K562 (cell line): ENCODE results near the gene PCSK7. TPM values are rescaled to one million over a fixed set of nuclear protein-coding genes. Genes with fewer than 3 reads are reported as not detected.
A peak's percentile ranks its signal among the peaks of the same experiment; 100 is the strongest.

Experiments used
- BMI1 ChIP-seq: fragments of 150-350 bp; IDR thresholded peaks from 2 replicates; pipeline ENCODE4 v1.6.1; 2014; ENCODE audit warnings: low read length
- BRF1 ChIP-seq: IDR thresholded peaks from 3 replicates; pipeline ENCODE4 v1.6.1; 2011; ENCODE audit warnings: borderline replicate concordance, mild to moderate bottlenecking; ENCODE audit not compliant: insufficient read length; ENCODE audit errors: extremely low read depth
- ELK3 ChIP-seq: fragments of 450-650 bp; formaldehyde crosslinking; IDR thresholded peaks from 2 replicates; pipeline ENCODE4 v1.4.0; 2020; ENCODE audit warnings: mild to moderate bottlenecking
- MYBL2 ChIP-seq, 2 experiments: fragments of 450-650 bp in 1 of 2; sonication (generic) in 1 of 2; formaldehyde crosslinking in 1 of 2; IDR thresholded peaks; 2 replicates each; pipeline versions ENCODE4 v1.6.1 to v1.8.1; 2017 to 2022; ENCODE audit warnings: borderline replicate concordance in 1 of 2, inconsistent platforms in 1 of 2, low read depth in 1 of 2, mild to moderate bottlenecking in 1 of 2, missing genetic modification reagents in 1 of 2, moderate library complexity in 1 of 2
- NR4A1 ChIP-seq, 2 experiments: fragments of 250-450 bp in 1 of 2; fragments of 450-650 bp in 1 of 2; sonication (Bioruptor Pico) in 1 of 2; IDR thresholded peaks; 2 replicates each; pipeline versions ENCODE4 v1.4.0 to v1.6.1; 2016 to 2020; ENCODE audit warnings: mild to moderate bottlenecking in 2 of 2, missing compliant biosample characterization in 1 of 2, missing genetic modification characterization in 1 of 2, moderate library complexity in 1 of 2
- POLR2B ChIP-seq: fragments of 450-650 bp; IDR thresholded peaks from 2 replicates; pipeline ENCODE4 v1.6.1; 2018; ENCODE audit warnings: low read depth; ENCODE audit not compliant: partially characterized antibody
- RREB1 ChIP-seq: fragments of 250-450 bp; sonication (Bioruptor Pico); IDR thresholded peaks from 2 replicates; pipeline ENCODE4 v1.4.0; 2020
- SMARCC2 ChIP-seq: fragments of 450-650 bp; IDR thresholded peaks from 2 replicates; pipeline ENCODE4 v1.6.1; 2017; ENCODE audit warnings: antibody characterized with exemption, moderate library complexity, mild to moderate bottlenecking, low read depth
- TAL1 ChIP-seq: fragments of 450-650 bp; IDR thresholded peaks from 2 replicates; pipeline ENCODE4 v1.6.1; 2016; ENCODE audit warnings: mild to moderate bottlenecking
- TFAP4 ChIP-seq: sonication (generic); formaldehyde crosslinking; IDR thresholded peaks from 2 replicates; pipeline ENCODE4 v1.8.0; 2022; ENCODE audit warnings: missing genetic modification reagents, mild to moderate bottlenecking, moderate library complexity, borderline replicate concordance
- ZBTB7A ChIP-seq: IDR thresholded peaks from 2 replicates; pipeline ENCODE4 v1.6.1; 2011; ENCODE audit warnings: low read depth, mild to moderate bottlenecking, low read length, moderate library complexity, borderline replicate concordance; ENCODE audit not compliant: control insufficient read depth
- ZNF395 ChIP-seq: fragments of 200-800 bp; sonication (Bioruptor generic); IDR thresholded peaks from 2 replicates; pipeline ENCODE4 v1.6.1; 2017; ENCODE audit warnings: missing genetic modification characterization, missing compliant biosample characterization
- ZNF445 ChIP-seq: fragments of 250-450 bp; sonication (Bioruptor Pico); IDR thresholded peaks from 2 replicates; pipeline ENCODE4 v1.4.0; 2020; ENCODE audit warnings: low read depth, mild to moderate bottlenecking, moderate library complexity
- polyA plus RNA-seq, 8 experiments: library from polyadenylated mRNA; depleted of rRNA in 4 of 8; stranded (reverse) in 5 of 8; unstranded in 3 of 8; fragments of >200 nt; fragmentation: Nextera tagmentation in 2 of 8; fragmentation: Illumina TruSeq in 1 of 8; extraction: Ambion mirVana in 2 of 8; extraction: Trizol in 1 of 8; gene quantifications; 2 replicates each; pipeline versions ENCODE4 v1.2.1 to v1.2.3, GENCODE V29; 2011 to 2014; ENCODE audit warnings: inconsistent platforms in 1 of 8, missing spikeins in 1 of 8
- total RNA-seq, 7 experiments: library from RNA; depleted of rRNA in 6 of 7; stranded (reverse); fragments of >200 nt in 6 of 7; fragmentation: Illumina TruSeq in 2 of 7; extraction: Trizol in 2 of 7; gene quantifications; 2 replicates each; pipeline versions ENCODE4 v1.2.1 to v1.2.3, GENCODE V29; 2011 to 2021; ENCODE audit warnings: low replicate concordance in 1 of 7

Gene PCSK7
- total and polyA plus RNA-seq, 9 of the 15 experiments (the other 6 are each of a cell fraction or from before 2014, with no cell fraction given) = 3.1 to 29.2 (median 15.6) TPM

GRCh38 chr11:117232092-117232878, 412 bp upstream of the PCSK7 start, which contains the start of gene RNF214 (continued):
- TF ChIP-seq ZNF395 (CRISPR knock-in tag) (peak; percentile 91), ELK3 (CRISPR knock-in tag) (no peak), SMARCC2 (no peak), TAL1 (no peak), BMI1 (0 out of 2 replicates have a peak, but pooled peaks have one; percentile 6), ZBTB7A (peak; percentile 99), BRF1 (no peak), POLR2B (no peak), TFAP4 (CRISPR knock-in tag) (peak; percentile 51; the same call in 1 of the 2 replicates), NR4A1 (CRISPR knock-in tag; IDR thresholded peaks at IDR 0.05) (no peak), NR4A1 (tag; IDR thresholded peaks at IDR 0.05) (0 out of 2 replicates have a peak, but pooled peaks have one; percentile 48), MYBL2 (IDR thresholded peaks at IDR 0.05; ENCODE audit: low read depth) (no peak), MYBL2 (CRISPR knock-in tag; IDR thresholded peaks at IDR 0.05; ENCODE audit: borderline replicate concordance) (no peak), ZNF445 (no peak), RREB1 (CRISPR knock-in tag) (peak; percentile 92; the same call in 1 of the 2 replicates)
